Adrenal gland (tissue), 5 donors: ENCODE measurements around the gene FZR1.

Experiments used
- CTCF ChIP-seq, 6 experiments: fragments of 450-650 bp in 4 of 6; fragments of 200-600 bp in 2 of 6; sonication (generic) in 1 of 6; IDR thresholded peaks; 1 replicate in 5 of 6; 2 replicates in 1 of 6; pipeline versions ENCODE4 v1.5.1 to v1.8.0; 2016 to 2021; ENCODE audit warnings: antibody characterized with exemption in 6 of 6, mild to moderate bottlenecking in 2 of 6, moderate library complexity in 1 of 6
- POLR2A ChIP-seq, 2 donors: fragments of 450-650 bp; IDR thresholded peaks; one replicate each; pipeline ENCODE4 v1.6.1; 2017; ENCODE audit warnings: antibody characterized with exemption in 2 of 2, mild to moderate bottlenecking in 2 of 2, moderate library complexity in 1 of 2
- donor health status: DM: no; HTN: no; CAD: no.

DNA sequence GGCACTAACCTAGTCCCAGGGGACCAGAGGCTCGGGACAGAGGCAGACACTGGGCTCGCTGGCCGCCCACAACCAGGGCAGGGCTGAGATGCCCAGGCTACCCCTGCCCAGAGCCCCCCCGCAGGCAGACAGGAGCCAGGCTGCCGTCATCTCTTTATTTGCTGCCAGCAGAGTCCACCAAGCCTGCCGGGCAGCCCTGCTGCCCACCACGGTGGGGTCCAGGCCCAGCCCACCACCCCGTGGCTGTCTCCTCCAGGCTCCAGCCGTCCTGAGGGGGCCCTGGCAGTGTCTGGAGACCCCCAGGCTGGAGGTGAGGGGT is 37.9 kb downstream of the FZR1 start:
- TF ChIP-seq CTCF (IDR thresholded peaks at IDR 0.05) = no peak
- TF ChIP-seq POLR2A (IDR thresholded peaks at IDR 0.05) = no peak
